Subcutaneous abdominal adipose tissue (tissue), 5 donors: ENCODE measurements around the gene GNA12.

ENCODE experiments used
- H3K27ac ChIP-seq: one replicate; pipeline ENCODE4 v1.7.0; 2013; ENCODE audit warnings: low read depth, mild to moderate bottlenecking, inconsistent platforms, low read length, moderate library complexity
- H3K27me3 ChIP-seq, 5 donors: one replicate each; pipeline ENCODE4 v1.7.0; 2013; ENCODE audit warnings: low read length in 5 of 5, inconsistent platforms in 1 of 5; ENCODE audit not compliant: control insufficient read depth in 5 of 5, insufficient read depth in 4 of 5
- H3K36me3 ChIP-seq, 5 donors: one replicate each; pipeline ENCODE4 v1.7.0; 2013; ENCODE audit warnings: low read length in 5 of 5; ENCODE audit not compliant: control insufficient read depth in 5 of 5, insufficient read depth in 5 of 5
- H3K4me1 ChIP-seq, 5 donors: one replicate each; pipeline ENCODE4 v1.7.0; 2013; ENCODE audit warnings: low read length in 5 of 5, mild to moderate bottlenecking in 3 of 5, moderate library complexity in 1 of 5; ENCODE audit not compliant: control insufficient read depth in 5 of 5, insufficient read depth in 5 of 5
- H3K4me3 ChIP-seq, 5 donors: one replicate each; pipeline ENCODE4 v1.7.0; 2013; ENCODE audit warnings: low read length in 5 of 5, low read depth in 1 of 5
- H3K9ac ChIP-seq, 5 donors: one replicate each; pipeline ENCODE4 v1.7.0; 2013; ENCODE audit warnings: low read length in 5 of 5, mild to moderate bottlenecking in 4 of 5, moderate library complexity in 3 of 5
- H3K9me3 ChIP-seq, 5 donors: one replicate each; pipeline ENCODE4 v1.7.0; 2013; ENCODE audit warnings: low read length in 5 of 5; ENCODE audit not compliant: control insufficient read depth in 5 of 5
- donor health status: healthy.
- donor health status: healthy.
- donor health status: healthy.
- donor health status: healthy.
- donor health status: healthy.

Gene GNA12

GRCh38 chr7:2820508-2820934 is 23.6 kb downstream of the GNA12 start:
- no peak overlapping the region for H3K9ac ChIP-seq
- no peaks in the 10 kb centered on the region for H3K9me3 ChIP-seq
- H3K4me1 ChIP-seq: peaks cover 2 to 67% (median 62%) of the 10 kb centered on the region in 5 donors
- no peak overlapping the region for H3K4me3 ChIP-seq
- no peaks in the 10 kb centered on the region for H3K27me3 ChIP-seq
- peak overlapping the region; percentile 88 for H3K27ac ChIP-seq
- H3K36me3 ChIP-seq: no peaks in the 10 kb centered on the region

GRCh38 chr7:2819954-2820397 is 24.1 kb downstream of the GNA12 start:
- Histone ChIP-seq H3K36me3 (no peaks in the 10 kb centered on the region), H3K27ac (peak overlapping the region; percentile 88), H3K4me3 (no peak overlapping the region), H3K27me3 (no peaks in the 10 kb centered on the region), H3K9ac (no peak overlapping the region), H3K9me3 (no peaks in the 10 kb centered on the region), H3K4me1 (peaks cover 2 to 70% (median 61%) of the 10 kb centered on the region in 5 donors)

GRCh38 chr7:2819161-2819953 is 24.8 kb downstream of the GNA12 start:
- no peak overlapping the region for H3K4me3 ChIP-seq
- H3K27ac ChIP-seq: peak overlapping the region; percentile 88
- no peaks in the 10 kb centered on the region for H3K9me3 ChIP-seq
- no peak overlapping the region for H3K9ac ChIP-seq
- H3K36me3 ChIP-seq: no peaks in the 10 kb centered on the region
- H3K27me3 ChIP-seq: no peaks in the 10 kb centered on the region
- H3K4me1 ChIP-seq: peaks cover 2 to 76% (median 61%) of the 10 kb centered on the region in 5 donors

GRCh38 chr7:2818653-2819052 is 25.5 kb downstream of the GNA12 start:
- Histone ChIP-seq H3K36me3 (no peaks in the 10 kb centered on the region), H3K4me3 (no peak overlapping the region), H3K4me1 (peaks cover 2 to 78% (median 59%) of the 10 kb centered on the region in 5 donors), H3K27ac (no peak overlapping the region), H3K9ac (no peak overlapping the region), H3K9me3 (no peaks in the 10 kb centered on the region), H3K27me3 (no peaks in the 10 kb centered on the region)

- H3K27ac ChIP-seq: peak overlapping the region; percentile 14
Measured at GRCh38 chr7:2818121-2818520, 26.0 kb downstream of the GNA12 start.

GRCh38 chr7:2817456-2817855 is 26.7 kb downstream of the GNA12 start:
- H3K36me3 ChIP-seq: no peaks in the 10 kb centered on the region
- H3K4me1 ChIP-seq: peaks cover 8 to 78% (median 56%) of the 10 kb centered on the region in 5 donors
- H3K9me3 ChIP-seq: no peaks in the 10 kb centered on the region
- no peak overlapping the region for H3K4me3 ChIP-seq
- no peaks in the 10 kb centered on the region for H3K27me3 ChIP-seq
- peak overlapping the region in 1 of 5 donors; percentile 13 for H3K9ac ChIP-seq
- H3K27ac ChIP-seq: peak overlapping the region; percentile 14

More at GRCh38 chr7:2818121-2818520, 26.0 kb downstream of the GNA12 start:
- H3K4me3 ChIP-seq: no peak overlapping the region
- H3K9ac ChIP-seq: peak overlapping the region in 1 of 5 donors; percentile 13
- no peaks in the 10 kb centered on the region for H3K36me3 ChIP-seq
- no peaks in the 10 kb centered on the region for H3K27me3 ChIP-seq
- H3K9me3 ChIP-seq: no peaks in the 10 kb centered on the region
- peaks cover 6 to 78% (median 59%) of the 10 kb centered on the region in 5 donors for H3K4me1 ChIP-seq

- Histone ChIP-seq H3K27ac (no peak overlapping the region), H3K4me3 (no peak overlapping the region), H3K27me3 (no peaks in the 10 kb centered on the region), H3K9ac (no peak overlapping the region), H3K36me3 (no peaks in the 10 kb centered on the region), H3K9me3 (no peaks in the 10 kb centered on the region), H3K4me1 (peaks cover 11 to 79% (median 59%) of the 10 kb centered on the region in 5 donors)
Measured at GRCh38 chr7:2815875-2816245, 28.2 kb downstream of the GNA12 start.

- H3K4me1 ChIP-seq: peaks cover 9 to 78% (median 60%) of the 10 kb centered on the region in 5 donors
- no peaks in the 10 kb centered on the region for H3K9me3 ChIP-seq
- H3K36me3 ChIP-seq: no peaks in the 10 kb centered on the region
- H3K27me3 ChIP-seq: no peaks in the 10 kb centered on the region
- no peak overlapping the region for H3K4me3 ChIP-seq
- H3K27ac ChIP-seq: no peak overlapping the region
- H3K9ac ChIP-seq: peak overlapping the region in 1 of 5 donors; percentile 1
Measured at GRCh38 chr7:2814946-2815874, 28.9 kb downstream of the GNA12 start.

- peak overlapping the region in 2 of 5 donors; percentile 27 to 32 for H3K4me3 ChIP-seq
- H3K27me3 ChIP-seq: no peaks in the 10 kb centered on the region
- peak overlapping the region; percentile 50 for H3K27ac ChIP-seq
- peak overlapping the region in 1 of 5 donors; percentile 2 for H3K9ac ChIP-seq
- no peaks in the 10 kb centered on the region for H3K9me3 ChIP-seq
- H3K36me3 ChIP-seq: no peaks in the 10 kb centered on the region
- peaks cover 9 to 70% (median 52%) of the 10 kb centered on the region in 5 donors for H3K4me1 ChIP-seq
Measured at GRCh38 chr7:2814186-2814945, 29.7 kb downstream of the GNA12 start.
